Measurements from ENCODE around the gene ATP8B2. TPM values are rescaled to one million over a fixed set of nuclear protein-coding genes. Genes with fewer than 3 reads are reported as not detected.

The ATP8B2 gene
- total RNA-seq, 4 donors from 2014 or later, result 107 to 175 (median 131) TPM

GRCh38 chr1:154323493-154323892 is 1.8 kb upstream of the ATP8B2 start:
- H3K4me3 ChIP-seq, result no peak overlapping the region
- no peak overlapping the region for H3K27ac ChIP-seq
- H3K9me3 ChIP-seq, result no peaks in the 10 kb centered on the region
- 70% methylated on average over 3 of the region's 7 CpGs; no CpG with 5 or more reads in 1 of the 2 donors for WGBS, 2 donors (ENCODE audit: low coverage in 1 of 2)
- no peak for TF ChIP-seq EP300 (IDR thresholded peaks at IDR 0.05)
- TF ChIP-seq POLR2AphosphoS5 (IDR thresholded peaks at IDR 0.05), result no peak
- TF ChIP-seq, protein P1, sequence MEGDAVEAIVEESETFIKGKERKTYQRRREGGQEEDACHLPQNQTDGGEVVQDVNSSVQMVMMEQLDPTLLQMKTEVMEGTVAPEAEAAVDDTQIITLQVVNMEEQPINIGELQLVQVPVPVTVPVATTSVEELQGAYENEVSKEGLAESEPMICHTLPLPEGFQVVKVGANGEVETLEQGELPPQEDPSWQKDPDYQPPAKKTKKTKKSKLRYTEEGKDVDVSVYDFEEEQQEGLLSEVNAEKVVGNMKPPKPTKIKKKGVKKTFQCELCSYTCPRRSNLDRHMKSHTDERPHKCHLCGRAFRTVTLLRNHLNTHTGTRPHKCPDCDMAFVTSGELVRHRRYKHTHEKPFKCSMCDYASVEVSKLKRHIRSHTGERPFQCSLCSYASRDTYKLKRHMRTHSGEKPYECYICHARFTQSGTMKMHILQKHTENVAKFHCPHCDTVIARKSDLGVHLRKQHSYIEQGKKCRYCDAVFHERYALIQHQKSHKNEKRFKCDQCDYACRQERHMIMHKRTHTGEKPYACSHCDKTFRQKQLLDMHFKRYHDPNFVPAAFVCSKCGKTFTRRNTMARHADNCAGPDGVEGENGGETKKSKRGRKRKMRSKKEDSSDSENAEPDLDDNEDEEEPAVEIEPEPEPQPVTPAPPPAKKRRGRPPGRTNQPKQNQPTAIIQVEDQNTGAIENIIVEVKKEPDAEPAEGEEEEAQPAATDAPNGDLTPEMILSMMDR (IDR thresholded peaks at IDR 0.05), result no peak
- no peak for TF ChIP-seq POLR2A (IDR thresholded peaks at IDR 0.05)
- H3K27me3 ChIP-seq, result no peaks in the 10 kb centered on the region
- H3K4me1 ChIP-seq, result peaks cover 6 to 37% (median 18%) of the 10 kb centered on the region in 3 donors
- no peak for ATAC-seq
- no peaks in the 10 kb centered on the region for H3K36me3 ChIP-seq

DNA sequence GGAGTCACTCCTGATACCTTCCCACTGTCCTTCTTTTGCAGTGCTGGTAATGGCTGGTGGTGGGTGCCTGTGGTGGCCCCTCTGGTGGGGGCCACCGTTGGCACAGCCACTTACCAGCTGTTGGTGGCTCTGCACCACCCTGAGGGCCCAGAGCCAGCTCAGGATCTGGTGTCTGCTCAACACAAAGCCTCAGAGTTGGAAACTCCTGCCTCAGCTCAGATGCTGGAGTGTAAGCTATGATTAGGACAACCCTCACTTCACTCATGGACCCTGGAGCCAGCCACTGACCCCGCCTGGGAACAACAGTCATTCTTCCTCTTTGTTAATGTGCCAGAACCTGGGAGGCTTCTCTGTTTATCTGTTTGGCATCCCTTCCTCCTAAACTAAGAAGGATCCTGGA is 1.1 kb upstream of the ATP8B2 start:
- WGBS, 2 donors (ENCODE audit: low coverage in 1 of 2), result 67% methylated on average over 1 of the region's 2 CpGs; no CpG with 5 or more reads in 1 of the 2 donors
- Histone ChIP-seq H3K27me3 (no peaks in the 10 kb centered on the region), H3K9me3 (no peaks in the 10 kb centered on the region), H3K4me1 (peaks cover 6 to 43% (median 22%) of the 10 kb centered on the region in 3 donors), H3K27ac (peak overlapping the region in 3 of 4 donors; percentile 93 to 100 (median 98)), H3K4me3 (peak overlapping the region in 1 of 2 donors; percentile 99), H3K36me3 (no peaks in the 10 kb centered on the region)
- no peak for TF ChIP-seq POLR2A (IDR thresholded peaks at IDR 0.05)
- TF ChIP-seq, protein P1 (IDR thresholded peaks at IDR 0.05), result no peak
- TF ChIP-seq EP300 (IDR thresholded peaks at IDR 0.05), result no peak
- no peak for TF ChIP-seq POLR2AphosphoS5 (IDR thresholded peaks at IDR 0.05)
- no peak for ATAC-seq

GRCh38 chr1:154325583-154326545 is 539 bp downstream of the ATP8B2 start:
- Histone ChIP-seq H3K4me3 (peak overlapping the region; percentile 95 to 99), H3K36me3 (peaks cover 0 to 9% of the 10 kb centered on the region in 2 donors), H3K27ac (peak overlapping the region; percentile 93 to 100 (median 98)), H3K9me3 (no peaks in the 10 kb centered on the region), H3K4me1 (peaks cover 6 to 60% (median 29%) of the 10 kb centered on the region in 3 donors), H3K27me3 (no peaks in the 10 kb centered on the region)
- no peak for TF ChIP-seq EP300 (IDR thresholded peaks at IDR 0.05)
- peak; percentile 64 for TF ChIP-seq POLR2AphosphoS5 (IDR thresholded peaks at IDR 0.05)
- TF ChIP-seq, protein P1 (IDR thresholded peaks at IDR 0.05), result peak in 3 of 4 experiments; percentile 65 to 86 (median 76)
- peak; percentile 52 to 66 for TF ChIP-seq POLR2A (IDR thresholded peaks at IDR 0.05)
- WGBS, 2 donors (ENCODE audit: low coverage in 1 of 2), result 0 to 1% methylated on average over 12 to 30 of the region's 63 CpGs
- ATAC-seq, result peak; percentile 60

DNA sequence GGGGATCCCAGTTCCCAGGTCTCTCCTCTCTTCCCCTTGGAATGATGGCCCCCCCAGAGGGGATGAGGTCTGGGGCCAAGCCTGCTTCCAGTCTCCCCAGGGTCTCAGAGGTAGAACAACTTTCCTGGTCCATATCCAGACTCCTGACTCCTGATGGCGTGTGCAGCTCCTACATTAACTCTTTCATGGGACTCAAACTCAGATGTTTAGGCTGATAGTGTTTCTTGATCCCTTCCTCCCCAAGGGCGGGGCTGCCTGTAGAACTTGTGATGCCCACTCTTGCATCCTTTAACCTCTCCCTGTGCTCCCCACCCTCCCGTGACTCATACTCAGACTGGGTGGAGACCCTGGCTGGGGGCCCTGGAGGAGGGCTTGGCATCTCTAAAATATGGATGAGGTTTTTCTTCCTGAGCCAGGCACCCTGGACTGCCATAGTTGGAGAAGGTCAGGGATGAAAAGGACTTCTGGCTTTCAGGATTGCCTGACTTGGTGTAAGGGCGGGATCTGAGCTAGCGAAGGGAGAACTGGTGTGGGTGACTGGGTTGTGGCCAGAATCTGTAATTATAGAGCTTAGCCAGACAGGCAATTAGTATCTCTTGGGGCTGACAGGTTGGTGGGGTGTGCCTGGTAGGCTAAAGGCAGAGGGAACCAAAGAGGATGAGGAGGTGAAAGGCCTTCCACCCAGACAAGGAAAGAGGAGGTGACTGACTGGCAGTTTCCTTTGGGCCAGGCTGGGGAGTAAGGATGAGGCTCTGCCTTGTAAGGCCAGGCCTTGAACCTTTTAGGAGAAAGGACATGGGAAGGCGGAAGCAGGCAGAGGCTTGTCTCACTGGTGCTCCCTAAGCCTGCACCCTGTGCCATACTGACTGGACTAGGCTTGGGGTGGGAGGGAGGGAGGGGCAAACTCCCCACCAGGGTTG is 1.5 kb downstream of the ATP8B2 start:
- peaks cover 6 to 64% (median 29%) of the 10 kb centered on the region in 3 donors for H3K4me1 ChIP-seq

More for the DNA sequence above, 1.5 kb downstream of the ATP8B2 start:
- ATAC-seq, result peak; percentile 77
- H3K27ac ChIP-seq, result peak overlapping the region; percentile 93 to 100 (median 98)
- no peaks in the 10 kb centered on the region for H3K27me3 ChIP-seq
- H3K36me3 ChIP-seq, result peaks cover 0 to 19% of the 10 kb centered on the region in 2 donors
- H3K9me3 ChIP-seq, result no peaks in the 10 kb centered on the region
- peak; percentile 88 for TF ChIP-seq POLR2AphosphoS5 (IDR thresholded peaks at IDR 0.05)
- no peak for TF ChIP-seq POLR2A (IDR thresholded peaks at IDR 0.05)
- 17 to 21% methylated on average over 3 to 5 of the region's 6 CpGs for WGBS, 2 donors (ENCODE audit: low coverage in 1 of 2)
- H3K4me3 ChIP-seq, result peak overlapping the region; percentile 95 to 99
